HepG2 (cell line): ENCODE measurements around the gene MRPL34. TPM values are rescaled to one million over a fixed set of nuclear protein-coding genes. Genes with fewer than 3 reads are reported as not detected.

Experiments used
- ASH2L ChIP-seq: fragments of 300-600, 200-600 bp; sonication (generic); IDR thresholded peaks from 2 replicates; pipeline ENCODE4 v1.7.0; 2017; ENCODE audit warnings: low read depth, mild to moderate bottlenecking, moderate library complexity, mixed read lengths, low read length; ENCODE audit not compliant: insufficient read length
- BRCA1 ChIP-seq: sonication (generic); formaldehyde crosslinking; IDR thresholded peaks from 2 replicates; pipeline ENCODE4 v1.4.0; 2020; ENCODE audit warnings: missing genetic modification reagents
- DPF2 ChIP-seq: sonication (generic); formaldehyde crosslinking; IDR thresholded peaks from 2 replicates; pipeline ENCODE4 v1.4.0; 2020; ENCODE audit warnings: mild to moderate bottlenecking, low read depth, missing genetic modification reagents, borderline replicate concordance
- EED ChIP-seq: sonication (generic); formaldehyde crosslinking; IDR thresholded peaks from 2 replicates; pipeline ENCODE4 v1.5.0; 2020; ENCODE audit warnings: mild to moderate bottlenecking, missing genetic modification reagents
- ELF3 ChIP-seq: IDR thresholded peaks from 2 replicates; pipeline ENCODE4 v1.6.1; 2016; ENCODE audit warnings: missing genetic modification reagents, missing compliant biosample characterization
- FOXA3 ChIP-seq: IDR thresholded peaks from 2 replicates; pipeline ENCODE4 v1.6.1; 2016; ENCODE audit warnings: missing genetic modification reagents, missing compliant biosample characterization
- GABPB1 ChIP-seq: IDR thresholded peaks from 2 replicates; pipeline ENCODE4 v1.6.1; 2016; ENCODE audit warnings: mild to moderate bottlenecking, missing genetic modification reagents, moderate library complexity, missing compliant biosample characterization
- HDAC1 ChIP-seq: sonication (generic); formaldehyde crosslinking; IDR thresholded peaks from 2 replicates; pipeline ENCODE4 v1.5.1; 2020; ENCODE audit warnings: mild to moderate bottlenecking, missing genetic modification reagents
- HDAC6 ChIP-seq: fragments of 200-600 bp; sonication (generic); IDR thresholded peaks from 2 replicates; pipeline ENCODE4 v1.7.0; 2017; ENCODE audit warnings: mild to moderate bottlenecking, antibody characterized with exemption, low read length, low read depth
- HOXA9 ChIP-seq: sonication (generic); formaldehyde crosslinking; IDR thresholded peaks from 2 replicates; pipeline ENCODE4 v1.8.1; 2022; ENCODE audit warnings: missing genetic modification reagents, mild to moderate bottlenecking, moderate library complexity, borderline replicate concordance
- IRF2 ChIP-seq: IDR thresholded peaks from 2 replicates; pipeline ENCODE4 v1.6.1; 2018; ENCODE audit warnings: missing genetic modification reagents, missing compliant biosample characterization
- JUN ChIP-seq: sonication (generic); formaldehyde crosslinking; IDR thresholded peaks from 2 replicates; pipeline ENCODE4 v1.4.0; 2020; ENCODE audit warnings: mild to moderate bottlenecking, missing genetic modification reagents
- KMT2B ChIP-seq: IDR thresholded peaks from 2 replicates; pipeline ENCODE4 v1.6.1; 2016; ENCODE audit warnings: missing genetic modification reagents, missing compliant biosample characterization
- MAX ChIP-seq: IDR thresholded peaks from 2 replicates; pipeline ENCODE4 v1.6.1; 2012; ENCODE audit warnings: inconsistent platforms
- MAZ ChIP-seq, 2 experiments: sonication (generic) in 1 of 2; formaldehyde crosslinking in 1 of 2; IDR thresholded peaks; 2 replicates each; pipeline versions ENCODE4 v1.5.0 to v1.6.1; 2012 to 2020; ENCODE audit warnings: low read depth in 2 of 2, mild to moderate bottlenecking in 2 of 2, borderline replicate concordance in 1 of 2, improper control_type of control experiment in 1 of 2, low read length in 1 of 2, missing genetic modification reagents in 1 of 2, moderate library complexity in 1 of 2
- MED1 ChIP-seq: sonication (generic); formaldehyde crosslinking; IDR thresholded peaks from 2 replicates; pipeline ENCODE4 v1.4.0; 2020; ENCODE audit warnings: missing genetic modification reagents
- MTA1 ChIP-seq: sonication (generic); formaldehyde crosslinking; IDR thresholded peaks from 2 replicates; pipeline ENCODE4 v1.4.0; 2020; ENCODE audit warnings: missing genetic modification reagents, mild to moderate bottlenecking, borderline replicate concordance
- PHF5A ChIP-seq: IDR thresholded peaks from one replicate; pipeline ENCODE4 v1.6.1; 2018; ENCODE audit warnings: low read depth, missing genetic modification reagents; ENCODE audit not compliant: unreplicated experiment
- POLR2AphosphoS2 ChIP-seq: IDR thresholded peaks from 2 replicates; pipeline ENCODE4 v1.6.1; 2011; ENCODE audit warnings: low read depth, low read length, improper control_type of control experiment
- RARA ChIP-seq: IDR thresholded peaks from 2 replicates; pipeline ENCODE4 v1.6.1; 2016; ENCODE audit warnings: missing genetic modification reagents, missing compliant biosample characterization
- RFXAP ChIP-seq: sonication (generic); formaldehyde crosslinking; IDR thresholded peaks from 2 replicates; pipeline ENCODE4 v1.4.0; 2020; ENCODE audit warnings: missing genetic modification reagents, borderline replicate concordance
- SAP130 ChIP-seq: IDR thresholded peaks from 2 replicates; pipeline ENCODE4 v1.6.1; 2016; ENCODE audit warnings: low read depth
- UBTF ChIP-seq: sonication (generic); formaldehyde crosslinking; IDR thresholded peaks from 2 replicates; pipeline ENCODE4 v1.4.0; 2020; ENCODE audit warnings: mild to moderate bottlenecking, missing genetic modification reagents
- ZC3H13 ChIP-seq: sonication (generic); formaldehyde crosslinking; IDR thresholded peaks from 2 replicates; pipeline ENCODE4 v1.8.1; 2023; ENCODE audit warnings: mild to moderate bottlenecking, missing genetic modification reagents, moderate library complexity
- ZNF337 ChIP-seq: sonication (generic); formaldehyde crosslinking; IDR thresholded peaks from 2 replicates; pipeline ENCODE4 v1.5.1; 2020; ENCODE audit warnings: missing genetic modification reagents, low read depth, mild to moderate bottlenecking, borderline replicate concordance
- ZNF547 ChIP-seq: sonication (generic); formaldehyde crosslinking; IDR thresholded peaks from 2 replicates; pipeline ENCODE4 v1.5.1; 2020; ENCODE audit warnings: mild to moderate bottlenecking, missing genetic modification reagents
- ZNF580 ChIP-seq: IDR thresholded peaks from 2 replicates; pipeline ENCODE4 v1.6.1; 2016; ENCODE audit warnings: low read depth, borderline replicate concordance
- ZNF589 ChIP-seq: sonication (generic); formaldehyde crosslinking; conservative IDR thresholded peaks from 2 replicates; pipeline ENCODE4 v1.8.0; 2022; ENCODE audit warnings: mild to moderate bottlenecking, moderate library complexity, missing genetic modification reagents
- ZNF746 ChIP-seq: sonication (generic); formaldehyde crosslinking; IDR thresholded peaks from 2 replicates; pipeline ENCODE4 v1.8.0; 2022; ENCODE audit warnings: mild to moderate bottlenecking, missing genetic modification reagents
- ZNF841 ChIP-seq: sonication (generic); formaldehyde crosslinking; IDR thresholded peaks from 2 replicates; pipeline ENCODE4 v1.8.1; 2023; ENCODE audit warnings: missing genetic modification reagents, borderline replicate concordance
- polyA plus RNA-seq, 8 experiments: library from polyadenylated mRNA; depleted of rRNA in 3 of 8; stranded (reverse) in 7 of 8; unstranded in 1 of 8; fragments of >200 nt; fragmentation: Illumina TruSeq in 4 of 8; extraction: Trizol in 4 of 8; gene quantifications; 2 replicates each; pipeline versions ENCODE4 v1.2.1 to v1.2.3, GENCODE V29; 2011 to 2016; ENCODE audit warnings: low read depth in 4 of 8, missing spikeins in 1 of 8, mixed read lengths in 1 of 8; ENCODE audit not compliant: insufficient read depth in 1 of 8
- total RNA-seq, 5 experiments: library from RNA; depleted of rRNA; stranded (reverse); fragments of >200 nt; fragmentation: Illumina TruSeq; extraction: Trizol; gene quantifications; 2 replicates each; pipeline ENCODE4 v1.2.3, GENCODE V29; 2016; ENCODE audit warnings: low read depth in 1 of 5

MRPL34 gene
- total and polyA plus RNA-seq, 2 of the 13 experiments (the other 11 are each of a cell fraction or from before 2014, with no cell fraction given): 74.0 to 77.3 TPM

GRCh38 chr19:17340871-17341357, 35.2 kb downstream of the MRPL34 start (continued):
- no peak for TF ChIP-seq PHF5A (CRISPR knock-in tag)
- TF ChIP-seq FOXA3 (CRISPR knock-in tag): no peak
- TF ChIP-seq ASH2L: peak; percentile 47
- TF ChIP-seq ELF3: peak; percentile 79
- 0 out of 2 replicates have a peak, but pooled peaks have one; percentile 31 for TF ChIP-seq BRCA1 (CRISPR knock-in tag)
- TF ChIP-seq ZNF589: no peak
- TF ChIP-seq KMT2B (CRISPR knock-in tag): peak; percentile 26; the same call in 1 of the 2 replicates
- TF ChIP-seq MTA1 (CRISPR knock-in tag): peak; percentile 76; the same call in 1 of the 2 replicates
- TF ChIP-seq ZNF547 (CRISPR knock-in tag): 0 out of 2 replicates have a peak, but pooled peaks have one; percentile 16
- peak; percentile 80; the same call in 1 of the 2 replicates for TF ChIP-seq ZC3H13 (CRISPR knock-in tag)
- peak; percentile 54; the same call in 1 of the 2 replicates for TF ChIP-seq ZNF337 (CRISPR knock-in tag)
- TF ChIP-seq MAZ (IDR thresholded peaks at IDR 0.05; ENCODE audit: borderline replicate concordance, low read depth, low read length): peak; percentile 30; the same call in 1 of the 2 replicates
- peak; percentile 88 for TF ChIP-seq MAZ (CRISPR knock-in tag; IDR thresholded peaks at IDR 0.05; ENCODE audit: low read depth)
- 0 out of 2 replicates have a peak, but pooled peaks have one; percentile 31 for TF ChIP-seq ZNF746 (CRISPR knock-in tag)
- peak; percentile 80 for TF ChIP-seq UBTF (CRISPR knock-in tag)
- TF ChIP-seq ZNF580 (CRISPR knock-in tag): peak; percentile 64; the same call in 1 of the 2 replicates
- TF ChIP-seq JUN (CRISPR knock-in tag): peak; percentile 50; the same call in 1 of the 2 replicates
- 0 out of 2 replicates have a peak, but pooled peaks have one; percentile 19 for TF ChIP-seq DPF2 (CRISPR knock-in tag)
- TF ChIP-seq ZNF841 (CRISPR knock-in tag): 0 out of 2 replicates have a peak, but pooled peaks have one; percentile 64
- TF ChIP-seq SAP130: peak; percentile 75
- TF ChIP-seq EED (CRISPR knock-in tag): no peak
- TF ChIP-seq HOXA9: peak; percentile 71; the same call in 1 of the 2 replicates
- TF ChIP-seq RFXAP (CRISPR knock-in tag): no peak; the same call in 1 of the 2 replicates
- peak; percentile 58; the same call in 1 of the 2 replicates for TF ChIP-seq IRF2
- no peak for TF ChIP-seq HDAC6
- TF ChIP-seq HDAC1 (CRISPR knock-in tag): peak; percentile 37; the same call in 1 of the 2 replicates
- TF ChIP-seq RARA (CRISPR knock-in tag): peak; percentile 65
- TF ChIP-seq MAX: peak; percentile 89
- peak; percentile 77 for TF ChIP-seq GABPB1 (CRISPR knock-in tag)
- peak; percentile 65 for TF ChIP-seq MED1 (CRISPR knock-in tag)
- no peak for TF ChIP-seq POLR2AphosphoS2
